HepG2 (cell line): ENCODE results near the gene TMEM120A. TPM values are rescaled to one million over a fixed set of nuclear protein-coding genes. Genes with fewer than 3 reads are reported as not detected.

Experiments used
- ATF7-NPFF ChIP-seq: sonication (generic); formaldehyde crosslinking; IDR thresholded peaks from 2 replicates; pipeline ENCODE4 v1.8.1; 2023; ENCODE audit warnings: mild to moderate bottlenecking, low read depth, missing genetic modification reagents, moderate library complexity
- CBX1 ChIP-seq: IDR thresholded peaks from one replicate; pipeline ENCODE4 v1.6.1; 2016; ENCODE audit warnings: antibody characterized with exemption, low read depth
- CCAR2 ChIP-seq: fragments of 200-400 bp; formaldehyde crosslinking; optimal IDR thresholded peaks from 2 replicates; pipeline ENCODE3; 2018; ENCODE audit warnings: low read depth, mild to moderate bottlenecking, low read length, moderate library complexity
- CREM ChIP-seq, 2 experiments: sonication (generic) in 1 of 2; formaldehyde crosslinking in 1 of 2; IDR thresholded peaks; 2 replicates each; pipeline versions ENCODE4 v1.4.0 to v1.6.1; 2016 to 2020; ENCODE audit warnings: antibody characterized with exemption in 1 of 2, mild to moderate bottlenecking in 1 of 2, missing genetic modification reagents in 1 of 2
- FOXA3 ChIP-seq: IDR thresholded peaks from 2 replicates; pipeline ENCODE4 v1.6.1; 2016; ENCODE audit warnings: missing genetic modification reagents, missing compliant biosample characterization
- GATAD1 ChIP-seq: IDR thresholded peaks from 2 replicates; pipeline ENCODE4 v1.6.1; 2016; ENCODE audit warnings: missing genetic modification reagents, missing compliant biosample characterization
- KIAA2018 ChIP-seq: sonication (generic); formaldehyde crosslinking; IDR thresholded peaks from 2 replicates; pipeline ENCODE4 v1.5.0; 2020; ENCODE audit warnings: mild to moderate bottlenecking, missing genetic modification reagents, borderline replicate concordance
- MYPOP ChIP-seq: sonication (generic); formaldehyde crosslinking; IDR thresholded peaks from 2 replicates; pipeline ENCODE4 v1.8.1; 2023; ENCODE audit warnings: mild to moderate bottlenecking, moderate library complexity, missing genetic modification reagents
- POGZ ChIP-seq: sonication (generic); formaldehyde crosslinking; IDR thresholded peaks from 2 replicates; pipeline ENCODE4 v1.4.0; 2020; ENCODE audit warnings: mild to moderate bottlenecking, missing genetic modification reagents
- ZNF282 ChIP-seq: fragments of 450-650 bp; IDR thresholded peaks from 2 replicates; pipeline ENCODE4 v1.6.1; 2018; ENCODE audit not compliant: partially characterized antibody
- ZNF609 ChIP-seq: sonication (generic); formaldehyde crosslinking; IDR thresholded peaks from 2 replicates; pipeline ENCODE4 v1.4.0; 2020; ENCODE audit warnings: mild to moderate bottlenecking, missing genetic modification reagents, borderline replicate concordance
- ZNF777 ChIP-seq: sonication (generic); formaldehyde crosslinking; IDR thresholded peaks from 2 replicates; pipeline ENCODE4 v1.4.0; 2020; ENCODE audit warnings: missing genetic modification reagents
- polyA plus RNA-seq, 8 experiments: library from polyadenylated mRNA; depleted of rRNA in 3 of 8; stranded (reverse) in 7 of 8; unstranded in 1 of 8; fragments of >200 nt; fragmentation: Illumina TruSeq in 4 of 8; extraction: Trizol in 4 of 8; gene quantifications; 2 replicates each; pipeline versions ENCODE4 v1.2.1 to v1.2.3, GENCODE V29; 2011 to 2016; ENCODE audit warnings: low read depth in 4 of 8, missing spikeins in 1 of 8, mixed read lengths in 1 of 8; ENCODE audit not compliant: insufficient read depth in 1 of 8
- total RNA-seq, 5 experiments: library from RNA; depleted of rRNA; stranded (reverse); fragments of >200 nt; fragmentation: Illumina TruSeq; extraction: Trizol; gene quantifications; 2 replicates each; pipeline ENCODE4 v1.2.3, GENCODE V29; 2016; ENCODE audit warnings: low read depth in 1 of 5
- TF ChIP-seq, protein P1 (sequence below): sonication (generic); formaldehyde crosslinking; IDR thresholded peaks from 2 replicates; pipeline ENCODE4 v1.8.1; 2022; ENCODE audit warnings: mild to moderate bottlenecking, missing genetic modification reagents

The TMEM120A gene
- total and polyA plus RNA-seq, 2 of the 13 experiments (the other 11 are each of a cell fraction or from before 2014, with no cell fraction given): 40.3 to 102 TPM

- TF ChIP-seq, protein P1, sequence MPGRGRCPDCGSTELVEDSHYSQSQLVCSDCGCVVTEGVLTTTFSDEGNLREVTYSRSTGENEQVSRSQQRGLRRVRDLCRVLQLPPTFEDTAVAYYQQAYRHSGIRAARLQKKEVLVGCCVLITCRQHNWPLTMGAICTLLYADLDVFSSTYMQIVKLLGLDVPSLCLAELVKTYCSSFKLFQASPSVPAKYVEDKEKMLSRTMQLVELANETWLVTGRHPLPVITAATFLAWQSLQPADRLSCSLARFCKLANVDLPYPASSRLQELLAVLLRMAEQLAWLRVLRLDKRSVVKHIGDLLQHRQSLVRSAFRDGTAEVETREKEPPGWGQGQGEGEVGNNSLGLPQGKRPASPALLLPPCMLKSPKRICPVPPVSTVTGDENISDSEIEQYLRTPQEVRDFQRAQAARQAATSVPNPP (CRISPR knock-in tag): no peak
- TF ChIP-seq ATF7-NPFF (CRISPR knock-in tag): peak; percentile 22; the same call in 1 of the 2 replicates
- TF ChIP-seq ZNF609 (CRISPR knock-in tag): peak; percentile 47; the same call in 1 of the 2 replicates
- TF ChIP-seq CCAR2: no peak
- TF ChIP-seq ZNF282: no peak
- 0 out of 2 replicates have a peak, but pooled peaks have one; percentile 15 for TF ChIP-seq FOXA3 (CRISPR knock-in tag)
- 0 out of 2 replicates have a peak, but pooled peaks have one; percentile 15 for TF ChIP-seq GATAD1 (CRISPR knock-in tag)
- peak; percentile 34 for TF ChIP-seq CBX1
- no peak for TF ChIP-seq KIAA2018 (CRISPR knock-in tag)
- TF ChIP-seq POGZ: peak; percentile 51; the same call in 1 of the 2 replicates
- no peak for TF ChIP-seq ZNF777 (CRISPR knock-in tag)
- peak; percentile 22; the same call in 1 of the 2 replicates for TF ChIP-seq MYPOP (CRISPR knock-in tag)
- 0 out of 2 replicates have a peak, but pooled peaks have one; percentile 26 for TF ChIP-seq CREM (IDR thresholded peaks at IDR 0.05)
- no peak for TF ChIP-seq CREM (CRISPR knock-in tag; IDR thresholded peaks at IDR 0.05)
Observed at GRCh38 chr7:75993689-75994387, 557 bp downstream of the TMEM120A start (continued).
